Right lobe of liver (tissue), 4 donors: ENCODE results near the gene THRA.

Source experiments
- POLR2A ChIP-seq: fragments of 450-650 bp; IDR thresholded peaks from one replicate; pipeline ENCODE4 v1.6.1; 2017; ENCODE audit warnings: antibody characterized with exemption, mild to moderate bottlenecking
- TF ChIP-seq, protein P1 (sequence below), 4 donors: fragments of 200-600 bp in 3 of 4; fragments of 450-650 bp in 1 of 4; IDR thresholded peaks; one replicate each; pipeline versions ENCODE4 v1.5.1 to v1.8.0; 2016 to 2022; ENCODE audit warnings: antibody characterized with exemption in 4 of 4, mild to moderate bottlenecking in 2 of 4
- donor health status: DM: no; HTN: no; CAD: no.
- donor health status: DM: no; HTN: no; CAD: no.
- donor health status: DM: no; HTN: yes; CAD: no.

GRCh38 chr17:40031706-40032105 is 31.1 kb upstream of the THRA start:
- TF ChIP-seq POLR2A: no peak
- TF ChIP-seq, protein P1, sequence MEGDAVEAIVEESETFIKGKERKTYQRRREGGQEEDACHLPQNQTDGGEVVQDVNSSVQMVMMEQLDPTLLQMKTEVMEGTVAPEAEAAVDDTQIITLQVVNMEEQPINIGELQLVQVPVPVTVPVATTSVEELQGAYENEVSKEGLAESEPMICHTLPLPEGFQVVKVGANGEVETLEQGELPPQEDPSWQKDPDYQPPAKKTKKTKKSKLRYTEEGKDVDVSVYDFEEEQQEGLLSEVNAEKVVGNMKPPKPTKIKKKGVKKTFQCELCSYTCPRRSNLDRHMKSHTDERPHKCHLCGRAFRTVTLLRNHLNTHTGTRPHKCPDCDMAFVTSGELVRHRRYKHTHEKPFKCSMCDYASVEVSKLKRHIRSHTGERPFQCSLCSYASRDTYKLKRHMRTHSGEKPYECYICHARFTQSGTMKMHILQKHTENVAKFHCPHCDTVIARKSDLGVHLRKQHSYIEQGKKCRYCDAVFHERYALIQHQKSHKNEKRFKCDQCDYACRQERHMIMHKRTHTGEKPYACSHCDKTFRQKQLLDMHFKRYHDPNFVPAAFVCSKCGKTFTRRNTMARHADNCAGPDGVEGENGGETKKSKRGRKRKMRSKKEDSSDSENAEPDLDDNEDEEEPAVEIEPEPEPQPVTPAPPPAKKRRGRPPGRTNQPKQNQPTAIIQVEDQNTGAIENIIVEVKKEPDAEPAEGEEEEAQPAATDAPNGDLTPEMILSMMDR (IDR thresholded peaks at IDR 0.05): no peak
